SU-DHL-6 (cell line): ENCODE measurements around the gene CCDC188.

Experiments used
- H2AFZ ChIP-seq: fragments of 200-600 bp; sonication (generic); 2 replicates; pipeline ENCODE4 v1.6.1; 2014; ENCODE audit warnings: low read depth, mild to moderate bottlenecking, moderate library complexity, mixed read lengths, antibody characterized with exemption, low read length; ENCODE audit not compliant: severe bottlenecking
- H3F3A ChIP-seq: fragments of 200-600 bp; shearing (Covaris generic); 2 replicates; pipeline ENCODE4 v1.6.0; 2016; ENCODE audit warnings: antibody characterized with exemption, mild to moderate bottlenecking; ENCODE audit not compliant: insufficient read depth
- H3K27ac ChIP-seq: fragments of 200-600 bp; sonication (generic); 2 replicates; pipeline ENCODE4 v1.5.1; 2016; ENCODE audit warnings: low read depth, mild to moderate bottlenecking, low read length, moderate library complexity, mixed read lengths
- H3K27me3 ChIP-seq: fragments of 200-600 bp; sonication (generic), shearing (Covaris generic); 2 replicates; pipeline ENCODE4 v1.6.0; 2014; ENCODE audit warnings: mild to moderate bottlenecking, low read length
- H3K36me3 ChIP-seq: fragments of 200-600 bp; sonication (generic); 2 replicates; pipeline ENCODE4 v1.6.1; 2014; ENCODE audit warnings: mild to moderate bottlenecking, low read length, mixed read lengths
- H3K4me2 ChIP-seq: fragments of 300-600, 200-600 bp; shearing (Covaris generic), sonication (generic); 2 replicates; pipeline ENCODE4 v1.6.0; 2014; ENCODE audit warnings: low read length, low read depth, mild to moderate bottlenecking; ENCODE audit not compliant: poor library complexity, severe bottlenecking
- H3K4me3 ChIP-seq: fragments of 200-600 bp; sonication (generic); 2 replicates; pipeline ENCODE4 v1.5.1; 2014; ENCODE audit warnings: antibody characterized with exemption, low read length, mild to moderate bottlenecking, mixed read lengths; ENCODE audit not compliant: insufficient read depth, poor library complexity, severe bottlenecking
- H3K79me2 ChIP-seq: fragments of 200-600 bp; sonication (generic); 2 replicates; pipeline ENCODE4 v1.6.1; 2014; ENCODE audit warnings: mild to moderate bottlenecking, low read length, moderate library complexity; ENCODE audit not compliant: insufficient read depth
- H3K9ac ChIP-seq: fragments of 200-600 bp; sonication (generic); 2 replicates; pipeline ENCODE4 v1.7.0; 2014; ENCODE audit warnings: mild to moderate bottlenecking, low read length
- H3K9me2 ChIP-seq: fragments of 200-600 bp; sonication (generic); replicated peaks from 2 replicates; pipeline ENCODE4 v1.6.1; 2014; ENCODE audit warnings: low read length; ENCODE audit not compliant: insufficient read depth
- H3K9me3 ChIP-seq: fragments of 200-600 bp; sonication (generic); 2 replicates; pipeline ENCODE4 v1.6.1; 2014; ENCODE audit warnings: low read length, mixed read lengths; ENCODE audit not compliant: insufficient read depth
- H4K20me1 ChIP-seq: fragments of 200-600 bp; sonication (generic); 2 replicates; pipeline ENCODE4 v1.6.1; 2014; ENCODE audit warnings: low read depth, mild to moderate bottlenecking, antibody characterized with exemption, low read length, moderate library complexity, mixed read lengths
- CTCF ChIP-seq: fragments of 200-600 bp; sonication (generic); IDR thresholded peaks from one replicate; pipeline ENCODE4 v1.5.1; 2017; ENCODE audit warnings: antibody characterized with exemption, mild to moderate bottlenecking, low read length, moderate library complexity; ENCODE audit not compliant: insufficient read depth, poor library complexity, severe bottlenecking
- EZH2phosphoT487 ChIP-seq: fragments of 200-600 bp; sonication (generic), shearing (Covaris generic); conservative IDR thresholded peaks from 2 replicates; pipeline ENCODE4 v1.6.1; 2018; ENCODE audit warnings: mild to moderate bottlenecking, antibody characterized with exemption, low read length, moderate library complexity, mixed read lengths

The CCDC188 gene

GRCh38 chr22:20111045-20111688 lies 39.7 kb downstream of the CCDC188 start:
- H3K9me3 ChIP-seq: no peaks in the 10 kb centered on the region
- H3K36me3 ChIP-seq: no peaks in the 10 kb centered on the region
- no peak for TF ChIP-seq EZH2phosphoT487
- TF ChIP-seq CTCF: peak; percentile 22
- H3K27me3 ChIP-seq: no peaks in the 10 kb centered on the region
- peaks cover 15% of the 10 kb centered on the region for H3F3A ChIP-seq
- peaks cover 5% of the 10 kb centered on the region; the same call in 1 of the 2 replicates for H3K79me2 ChIP-seq
- H3K4me3 ChIP-seq: no peak overlapping the region
- no peaks in the 10 kb centered on the region for H4K20me1 ChIP-seq
- H3K9ac ChIP-seq: no peak overlapping the region
- H3K27ac ChIP-seq: peak overlapping the region; percentile 21
- H2AFZ ChIP-seq: no peak overlapping the region
- H3K9me2 ChIP-seq: no peaks in the 10 kb centered on the region
- no peak overlapping the region for H3K4me2 ChIP-seq

- H3K9ac ChIP-seq: no peak overlapping the region
- no peak overlapping the region for H3K4me3 ChIP-seq
- H3K9me2 ChIP-seq: no peaks in the 10 kb centered on the region
- H3K36me3 ChIP-seq: no peaks in the 10 kb centered on the region
- no peak overlapping the region for H3K4me2 ChIP-seq
- no peak for TF ChIP-seq EZH2phosphoT487
- TF ChIP-seq CTCF: no peak
- H3K9me3 ChIP-seq: no peaks in the 10 kb centered on the region
- H3F3A ChIP-seq: peaks cover 15% of the 10 kb centered on the region
- H3K27ac ChIP-seq: peak overlapping the region; percentile 21; the same call in 1 of the 2 replicates
- no peaks in the 10 kb centered on the region for H4K20me1 ChIP-seq
- H2AFZ ChIP-seq: no peak overlapping the region
- H3K79me2 ChIP-seq: no peaks in the 10 kb centered on the region
- H3K27me3 ChIP-seq: no peaks in the 10 kb centered on the region
Observed at GRCh38 chr22:20110359-20110985, 40.4 kb downstream of the CCDC188 start.

- TF ChIP-seq CTCF (no peak), EZH2phosphoT487 (no peak)
- H3F3A ChIP-seq: peaks cover 15% of the 10 kb centered on the region
- no peaks in the 10 kb centered on the region for H3K27me3 ChIP-seq
- H4K20me1 ChIP-seq: no peaks in the 10 kb centered on the region
- no peaks in the 10 kb centered on the region for H3K79me2 ChIP-seq
- H3K4me2 ChIP-seq: no peak overlapping the region
- H3K27ac ChIP-seq: no peak overlapping the region
- H2AFZ ChIP-seq: no peak overlapping the region
- H3K4me3 ChIP-seq: no peak overlapping the region
- no peaks in the 10 kb centered on the region for H3K9me2 ChIP-seq
- H3K9ac ChIP-seq: no peak overlapping the region
- no peaks in the 10 kb centered on the region for H3K9me3 ChIP-seq
- H3K36me3 ChIP-seq: no peaks in the 10 kb centered on the region
Observed at GRCh38 chr22:20109411-20110358, 41.2 kb downstream of the CCDC188 start.
